ENCODE results near the gene MBTPS2. TPM values are rescaled to one million over a fixed set of nuclear protein-coding genes. Genes with fewer than 3 reads are reported as not detected.

The MBTPS2 gene
- total and polyA plus RNA-seq, 8 donors, result 14.5 to 26.5 (median 23.1) TPM

- DNase-seq, result peak in 1 of 4 donors; percentile 41
- Histone ChIP-seq H3K4me1 (no peaks in the 10 kb centered on the region), H3K27me3 (no peaks in the 10 kb centered on the region), H3K9me3 (no peaks in the 10 kb centered on the region), H3K27ac (peak overlapping the region; percentile 77 to 78), H3K4me3 (peak overlapping the region; percentile 40 to 54), H3K36me3 (no peaks in the 10 kb centered on the region)
- no peak for TF ChIP-seq CTCF (IDR thresholded peaks at IDR 0.05)
- ATAC-seq, result peak; percentile 43
- intact Hi-C loops (cut with DNase I), result no loop called here
Observed at GRCh38 chrX:21838937-21839333, 482 bp upstream of the MBTPS2 start.

GRCh38 chrX:21840193-21840545 lies 752 bp downstream of the MBTPS2 start:
- Histone ChIP-seq H3K27ac (peak overlapping the region; percentile 77 to 78), H3K36me3 (no peaks in the 10 kb centered on the region)
- TF ChIP-seq CTCF (IDR thresholded peaks at IDR 0.05), result no peak

GRCh38 chrX:21843179-21843578 lies 3.8 kb downstream of the MBTPS2 start:
- H3K27ac ChIP-seq, result no peak overlapping the region
- ATAC-seq, result no peak

More at GRCh38 chrX:21840193-21840545, 752 bp downstream of the MBTPS2 start:
- DNase-seq, result no peak
- Histone ChIP-seq H3K9me3 (no peaks in the 10 kb centered on the region), H3K27me3 (no peaks in the 10 kb centered on the region), H3K4me3 (peak overlapping the region; percentile 40 to 54), H3K4me1 (no peaks in the 10 kb centered on the region)
- intact Hi-C loops (cut with DNase I), result no loop called here
- peak; percentile 40 for ATAC-seq

GRCh38 chrX:21845096-21845495 lies 5.7 kb downstream of the MBTPS2 start:
- no peak for TF ChIP-seq CTCF (IDR thresholded peaks at IDR 0.05)
- DNase-seq (no peak), ATAC-seq (no peak)
- Histone ChIP-seq H3K4me1 (no peaks in the 10 kb centered on the region), H3K36me3 (no peaks in the 10 kb centered on the region), H3K27me3 (no peaks in the 10 kb centered on the region), H3K4me3 (no peak overlapping the region), H3K27ac (no peak overlapping the region), H3K9me3 (no peaks in the 10 kb centered on the region)
- intact Hi-C loops (cut with DNase I), result no loop called here

More at GRCh38 chrX:21843179-21843578, 3.8 kb downstream of the MBTPS2 start:
- TF ChIP-seq CTCF (IDR thresholded peaks at IDR 0.05), result no peak
- Histone ChIP-seq H3K4me1 (no peaks in the 10 kb centered on the region), H3K27me3 (no peaks in the 10 kb centered on the region), H3K9me3 (no peaks in the 10 kb centered on the region), H3K36me3 (no peaks in the 10 kb centered on the region), H3K4me3 (no peak overlapping the region)
- intact Hi-C loops (cut with DNase I), result no loop called here
- DNase-seq, result no peak

GRCh38 chrX:21847342-21847741 lies 7.9 kb downstream of the MBTPS2 start:
- DNase-seq, result no peak
- no peaks in the 10 kb centered on the region for H3K4me1 ChIP-seq
- intact Hi-C loops (cut with DNase I), result no loop called here
- H3K36me3 ChIP-seq, result no peaks in the 10 kb centered on the region
- no peak overlapping the region for H3K4me3 ChIP-seq
- H3K27ac ChIP-seq, result no peak overlapping the region
- ATAC-seq, result no peak
- no peaks in the 10 kb centered on the region for H3K27me3 ChIP-seq
- H3K9me3 ChIP-seq, result no peaks in the 10 kb centered on the region
- no peak for TF ChIP-seq CTCF (IDR thresholded peaks at IDR 0.05)

Data from left lung (tissue), 10 donors.